Mesodermal cell (in vitro differentiated cells): Measurements from ENCODE around the gene ASIC2. TPM values are rescaled to one million over a fixed set of nuclear protein-coding genes. Genes with fewer than 3 reads are reported as not detected.
A peak's percentile ranks its signal among the peaks of the same experiment; 100 is the strongest.

ENCODE experiments used
- H3K27ac ChIP-seq: 2 replicates; pipeline ENCODE4 v1.7.0; 2013; ENCODE audit warnings: mild to moderate bottlenecking, low read depth, low read length, moderate library complexity; ENCODE audit not compliant: severe bottlenecking
- H3K36me3 ChIP-seq: 2 replicates; pipeline ENCODE4 v1.7.1; 2013; ENCODE audit warnings: mild to moderate bottlenecking, low read length, moderate library complexity; ENCODE audit not compliant: control insufficient read depth, insufficient read depth
- H3K4me1 ChIP-seq: one replicate; pipeline ENCODE4 v1.7.1; 2013; ENCODE audit warnings: mild to moderate bottlenecking, low read length; ENCODE audit not compliant: insufficient read depth, control insufficient read depth, poor library complexity, severe bottlenecking
- H3K4me3 ChIP-seq: 2 replicates; pipeline ENCODE4 v1.7.0; 2013; ENCODE audit warnings: low read length, control low read depth, mild to moderate bottlenecking; ENCODE audit not compliant: insufficient read depth, poor library complexity, severe bottlenecking; ENCODE audit errors: extremely low read depth
- H3K9me3 ChIP-seq: 2 replicates; pipeline ENCODE4 v1.7.1; 2013; ENCODE audit warnings: mild to moderate bottlenecking, low read length, moderate library complexity; ENCODE audit not compliant: control insufficient read depth
- WGBS, 2 experiments: methylation state at CpG; one replicate each; pipeline ENCODE4 v1.1.5; 2013; ENCODE audit warnings: missing lambda C conversion rate in 2 of 2; ENCODE audit not compliant: insufficient coverage in 2 of 2; 5-methylcytosine and 5-hydroxymethylcytosine counted together
- polyA plus RNA-seq, 2 experiments: library from polyadenylated mRNA; stranded (reverse); fragments of 50-300 nt; gene quantifications; one replicate each; pipeline ENCODE4 v1.2.3, GENCODE V29; 2013

ASIC2 gene
- 2.8 TPM for polyA plus RNA-seq (2013, experiment 1 of 2)
- polyA plus RNA-seq (2013, experiment 2 of 2), result 3.0 TPM

- Histone ChIP-seq H3K27ac (no peak within 1 kb of the TSS), H3K4me1 (no peaks in the 10 kb centered on the region), H3K4me3 (peak within 1 kb of the TSS; percentile 45), H3K36me3 (no peaks in the 10 kb centered on the region), H3K9me3 (no peaks in the 10 kb centered on the region)
- 14 to 16% methylated on average over 37 to 53 of the region's 68 CpGs for WGBS, 2 experiments
Measured at GRCh38 chr17:33292981-33293867, at the start of gene ASIC2. Gene ASIC2, minus strand, starts transcription at chr17:33293295.

GRCh38 chr17:33342025-33342424, 48.9 kb upstream of the ASIC2 start:
- 79 to 92% methylated on average over 2 to 3 of the region's 3 CpGs for WGBS, 2 experiments
- Histone ChIP-seq H3K4me3 (no peak overlapping the region), H3K36me3 (no peaks in the 10 kb centered on the region), H3K9me3 (no peaks in the 10 kb centered on the region), H3K27ac (no peak overlapping the region), H3K4me1 (peaks cover 6% of the 10 kb centered on the region)

- WGBS, 2 experiments, result 73 to 80% methylated on average over 4 of the region's 4 CpGs
- no peak overlapping the region for H3K4me3 ChIP-seq
- H3K9me3 ChIP-seq, result no peaks in the 10 kb centered on the region
- H3K27ac ChIP-seq, result no peak overlapping the region
- H3K4me1 ChIP-seq, result no peaks in the 10 kb centered on the region
- H3K36me3 ChIP-seq, result no peaks in the 10 kb centered on the region
Measured at GRCh38 chr17:33338242-33338641, 45.1 kb upstream of the ASIC2 start.

- Histone ChIP-seq H3K27ac (no peak overlapping the region), H3K4me1 (no peaks in the 10 kb centered on the region), H3K36me3 (no peaks in the 10 kb centered on the region), H3K9me3 (peaks cover under 1% of the 10 kb centered on the region), H3K4me3 (no peak overlapping the region)
- 61 to 73% methylated on average over 4 of the region's 5 CpGs for WGBS, 2 experiments
Measured at GRCh38 chr17:33335491-33336173, 42.5 kb upstream of the ASIC2 start.

- H3K36me3 ChIP-seq, result no peaks in the 10 kb centered on the region
- H3K4me1 ChIP-seq, result no peaks in the 10 kb centered on the region
- 85 to 96% methylated on average over 3 to 4 of the region's 4 CpGs for WGBS, 2 experiments
- H3K9me3 ChIP-seq, result peaks cover 3% of the 10 kb centered on the region
- H3K4me3 ChIP-seq, result no peak overlapping the region
- no peak overlapping the region for H3K27ac ChIP-seq
Measured at GRCh38 chr17:33334703-33335102, 41.6 kb upstream of the ASIC2 start.

- H3K9me3 ChIP-seq, result peaks cover 3% of the 10 kb centered on the region
- no peak overlapping the region for H3K27ac ChIP-seq
- H3K4me1 ChIP-seq, result no peaks in the 10 kb centered on the region
- no peak overlapping the region for H3K4me3 ChIP-seq
- no peaks in the 10 kb centered on the region for H3K36me3 ChIP-seq
- 71 to 94% methylated on average over 1 to 3 of the region's 3 CpGs for WGBS, 2 experiments
Measured at GRCh38 chr17:33330877-33331276, 37.8 kb upstream of the ASIC2 start.

- 18 to 31% methylated on average over 2 to 4 of the region's 4 CpGs for WGBS, 2 experiments
- H3K4me1 ChIP-seq, result no peaks in the 10 kb centered on the region
- H3K27ac ChIP-seq, result no peak overlapping the region
- no peak overlapping the region for H3K4me3 ChIP-seq
- H3K36me3 ChIP-seq, result no peaks in the 10 kb centered on the region
- H3K9me3 ChIP-seq, result peaks cover 3% of the 10 kb centered on the region
Measured at GRCh38 chr17:33328129-33328528, 35.0 kb upstream of the ASIC2 start.

GRCh38 chr17:33324736-33325135, 31.6 kb upstream of the ASIC2 start:
- Histone ChIP-seq H3K4me1 (no peaks in the 10 kb centered on the region), H3K9me3 (no peaks in the 10 kb centered on the region), H3K27ac (no peak overlapping the region), H3K36me3 (no peaks in the 10 kb centered on the region), H3K4me3 (no peak overlapping the region)
- WGBS, 2 experiments, result no CpG with 5 or more reads among the region's 3 CpGs

GRCh38 chr17:33322063-33322462, 29.0 kb upstream of the ASIC2 start:
- 71 to 87% methylated on average over 3 to 5 of the region's 6 CpGs for WGBS, 2 experiments
- H3K27ac ChIP-seq, result no peak overlapping the region
- no peak overlapping the region for H3K4me3 ChIP-seq

GRCh38 chr17:33318241-33318640, 25.1 kb upstream of the ASIC2 start:
- Histone ChIP-seq H3K36me3 (no peaks in the 10 kb centered on the region), H3K9me3 (no peaks in the 10 kb centered on the region), H3K4me1 (no peaks in the 10 kb centered on the region), H3K27ac (no peak overlapping the region), H3K4me3 (no peak overlapping the region)
- 60% methylated on average over 2 of the region's 3 CpGs; no CpG with 5 or more reads in 1 of the 2 experiments for WGBS, 2 experiments

More at GRCh38 chr17:33322063-33322462, 29.0 kb upstream of the ASIC2 start:
- Histone ChIP-seq H3K4me1 (no peaks in the 10 kb centered on the region), H3K9me3 (no peaks in the 10 kb centered on the region), H3K36me3 (no peaks in the 10 kb centered on the region)
